Caco-2 (cell line): Measurements from ENCODE around the gene NR4A3. TPM values are rescaled to one million over a fixed set of nuclear protein-coding genes. Genes with fewer than 3 reads are reported as not detected.
"Not testable (repeated sequence)": the region's sequence is repeated elsewhere in the genome, so short reads cannot be mapped to it uniquely, and the experiment has no call there.

Experiments used
- BruUV-seq: library from RNA; stranded (reverse); fragments of 400-500 nt; replicated peaks from 2 replicates; lab custom pipeline; 2021; lab: Mats Ljungman, UMichigan
- CTCF ChIA-PET: fragments of 300-600 bp; sonication (Branson Sonifier 250); formaldehyde crosslinking; loops from one replicate; lab custom pipeline; 2022; ENCODE audit warnings: antibody characterized with exemption; lab: Charles Lee
- POLR2A ChIA-PET: fragments of 300-600 bp; sonication (Branson Sonifier 250); formaldehyde crosslinking; loops from one replicate; lab custom pipeline; 2022; ENCODE audit warnings: antibody characterized with exemption; lab: Charles Lee
- DNase-seq, 2 experiments: peaks; one replicate each; pipeline versions ENCODE4 v3.0.0 to v3.0.0-alpha.2; 2020 to 2022
- H3K27me3 ChIP-seq: replicated peaks from 2 replicates; pipeline ENCODE4 v1.6.0; 2011; ENCODE audit warnings: low read length; ENCODE audit not compliant: control insufficient read depth, insufficient read depth
- H3K36me3 ChIP-seq: 2 replicates; pipeline ENCODE4 v1.5.1; 2011; ENCODE audit warnings: low read length; ENCODE audit not compliant: control insufficient read depth, insufficient read depth
- H3K4me1 ChIP-seq: fragments of 250-450 bp; sonication (Bioruptor Pico); 2 replicates; pipeline ENCODE4 v1.5.1; 2020; ENCODE audit warnings: mild to moderate bottlenecking
- H3K4me3 ChIP-seq: 2 replicates; pipeline ENCODE4 v1.5.1; 2011; ENCODE audit warnings: low read depth, mild to moderate bottlenecking, control low read depth, low read length
- H3K9me3 ChIP-seq: fragments of 250-450 bp; sonication (Bioruptor Pico); 2 replicates; pipeline ENCODE4 v1.5.1; 2020; ENCODE audit warnings: mild to moderate bottlenecking, moderate library complexity
- H3K27ac Mint-ChIP-seq: one replicate; pipeline ENCODE4 v1.8.0; 2022; ENCODE audit warnings: mixed read lengths; ENCODE audit not compliant: unreplicated experiment
- H3K27me3 Mint-ChIP-seq: one replicate; pipeline ENCODE4 v1.8.0; 2022; ENCODE audit warnings: mixed read lengths; ENCODE audit not compliant: insufficient read depth, unreplicated experiment
- H3K36me3 Mint-ChIP-seq: one replicate; pipeline ENCODE4 v1.8.0; 2022; ENCODE audit warnings: mild to moderate bottlenecking, mixed read lengths; ENCODE audit not compliant: insufficient read depth, unreplicated experiment
- H3K4me1 Mint-ChIP-seq: one replicate; pipeline ENCODE4 v1.8.0; 2022; ENCODE audit warnings: low read depth, mixed read lengths; ENCODE audit not compliant: unreplicated experiment
- H3K4me3 Mint-ChIP-seq: one replicate; pipeline ENCODE4 v1.8.0; 2022; ENCODE audit warnings: mild to moderate bottlenecking, moderate library complexity, mixed read lengths; ENCODE audit not compliant: unreplicated experiment
- H3K9me3 Mint-ChIP-seq: one replicate; pipeline ENCODE4 v1.8.0; 2022; ENCODE audit warnings: mixed read lengths; ENCODE audit not compliant: unreplicated experiment
- intact Hi-C: fragments of 100-400 bp; cut with micrococcal nuclease; formaldehyde crosslinking; loops from one replicate; pipeline ENCODE4 v1.10.0; 2022; ENCODE audit not compliant: unreplicated experiment
- total RNA-seq: library from RNA; stranded (reverse); gene quantifications from 2 replicates; pipeline ENCODE4 v1.2.3, GENCODE V29; 2022
- TF ChIP-seq, protein P1 (sequence below), 2 experiments: fragments of 200-600 bp in 1 of 2; IDR thresholded peaks; 1 replicate in 1 of 2; 2 replicates in 1 of 2; pipeline versions ENCODE4 v1.5.1 to v1.8.0; 2011 to 2022; ENCODE audit warnings: antibody characterized with exemption in 1 of 2, control low read depth in 1 of 2, inconsistent platforms in 1 of 2, low read depth in 1 of 2, low read length in 1 of 2, mild to moderate bottlenecking in 1 of 2, moderate library complexity in 1 of 2; ENCODE audit not compliant: insufficient read depth in 1 of 2, severe bottlenecking in 1 of 2, unreplicated experiment in 1 of 2

Gene NR4A3
- total RNA-seq, 1 experiment from 2014 or later = 0.39 TPM

DNA sequence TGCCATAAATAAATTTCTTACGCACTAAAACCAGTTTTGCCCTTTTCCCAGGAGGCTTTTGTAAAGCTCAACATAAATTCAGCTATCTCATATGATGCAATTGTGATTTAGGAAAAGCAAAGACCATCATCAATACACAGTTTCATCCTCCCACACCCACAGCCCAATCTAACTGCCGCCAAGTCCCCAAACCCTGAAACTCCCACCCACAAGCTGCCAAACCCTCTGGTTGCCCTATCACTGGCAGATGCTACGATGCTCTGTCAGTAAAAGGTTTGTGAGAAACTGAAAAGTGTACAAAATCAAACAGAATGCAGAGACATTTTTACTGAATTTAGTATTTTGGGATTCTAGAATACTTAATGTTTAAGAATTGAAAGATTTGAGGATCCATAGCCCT is 42.8 kb upstream of the NR4A3 start:
- ChIA-PET CTCF (no interaction called here), POLR2A (no interaction called here)
- H3K36me3 Mint-ChIP-seq = no peaks in the 10 kb centered on the region
- no TSS peak for BruUV-seq
- no peaks in the 10 kb centered on the region for H3K36me3 ChIP-seq
- no peaks in the 10 kb centered on the region for H3K4me1 Mint-ChIP-seq
- no peaks in the 10 kb centered on the region; the same call in 1 of the 2 replicates for H3K9me3 ChIP-seq
- intact Hi-C loops = no loop called here
- H3K4me1 ChIP-seq = no peaks in the 10 kb centered on the region
- no peak overlapping the region for H3K4me3 ChIP-seq
- no peaks in the 10 kb centered on the region for H3K27me3 ChIP-seq
- TF ChIP-seq, protein P1, sequence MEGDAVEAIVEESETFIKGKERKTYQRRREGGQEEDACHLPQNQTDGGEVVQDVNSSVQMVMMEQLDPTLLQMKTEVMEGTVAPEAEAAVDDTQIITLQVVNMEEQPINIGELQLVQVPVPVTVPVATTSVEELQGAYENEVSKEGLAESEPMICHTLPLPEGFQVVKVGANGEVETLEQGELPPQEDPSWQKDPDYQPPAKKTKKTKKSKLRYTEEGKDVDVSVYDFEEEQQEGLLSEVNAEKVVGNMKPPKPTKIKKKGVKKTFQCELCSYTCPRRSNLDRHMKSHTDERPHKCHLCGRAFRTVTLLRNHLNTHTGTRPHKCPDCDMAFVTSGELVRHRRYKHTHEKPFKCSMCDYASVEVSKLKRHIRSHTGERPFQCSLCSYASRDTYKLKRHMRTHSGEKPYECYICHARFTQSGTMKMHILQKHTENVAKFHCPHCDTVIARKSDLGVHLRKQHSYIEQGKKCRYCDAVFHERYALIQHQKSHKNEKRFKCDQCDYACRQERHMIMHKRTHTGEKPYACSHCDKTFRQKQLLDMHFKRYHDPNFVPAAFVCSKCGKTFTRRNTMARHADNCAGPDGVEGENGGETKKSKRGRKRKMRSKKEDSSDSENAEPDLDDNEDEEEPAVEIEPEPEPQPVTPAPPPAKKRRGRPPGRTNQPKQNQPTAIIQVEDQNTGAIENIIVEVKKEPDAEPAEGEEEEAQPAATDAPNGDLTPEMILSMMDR (IDR thresholded peaks at IDR 0.05; ENCODE audit: insufficient read depth in 1 of 2, low read depth in 1 of 2, low read length in 1 of 2, severe bottlenecking in 1 of 2, unreplicated experiment in 1 of 2) = no peak
- no peak overlapping the region for H3K4me3 Mint-ChIP-seq
- no peak overlapping the region for H3K27ac Mint-ChIP-seq
- no peak for DNase-seq
- H3K9me3 Mint-ChIP-seq = no peaks in the 10 kb centered on the region
- peaks cover 14% of the 10 kb centered on the region for H3K27me3 Mint-ChIP-seq

DNA sequence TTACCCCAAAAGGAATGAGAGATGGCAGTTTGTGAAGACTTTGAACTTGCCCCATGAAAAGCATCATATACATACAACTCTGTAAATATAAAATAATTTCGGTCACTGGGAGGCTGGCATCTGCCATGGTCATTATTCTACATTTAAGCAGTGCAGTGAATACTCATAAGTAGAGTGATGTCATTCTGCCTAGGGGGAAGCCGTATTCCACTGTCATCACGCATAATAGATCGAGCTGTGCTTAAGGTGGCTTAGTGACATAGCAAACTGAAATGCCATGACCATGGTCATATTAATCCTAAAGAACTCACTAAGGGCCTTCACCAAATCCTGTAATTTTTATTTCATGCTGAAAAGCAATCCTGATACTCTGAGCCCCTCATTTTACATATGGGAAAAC is 42.4 kb upstream of the NR4A3 start:
- H3K4me3 ChIP-seq = no peak overlapping the region
- Mint-ChIP-seq H3K36me3 (no peaks in the 10 kb centered on the region), H3K4me1 (no peaks in the 10 kb centered on the region), H3K27me3 (peaks cover 14% of the 10 kb centered on the region), H3K9me3 (no peaks in the 10 kb centered on the region), H3K4me3 (no peak overlapping the region), H3K27ac (no peak overlapping the region)
- DNase-seq = no peak
- TF ChIP-seq, protein P1 (IDR thresholded peaks at IDR 0.05; ENCODE audit: insufficient read depth in 1 of 2, low read depth in 1 of 2, low read length in 1 of 2, severe bottlenecking in 1 of 2, unreplicated experiment in 1 of 2) = no peak
- intact Hi-C loops = no loop called here
- H3K9me3 ChIP-seq = no peaks in the 10 kb centered on the region; the same call in 1 of the 2 replicates
- no peaks in the 10 kb centered on the region for H3K36me3 ChIP-seq
- H3K4me1 ChIP-seq = no peaks in the 10 kb centered on the region
- ChIA-PET POLR2A (no interaction called here), CTCF (no interaction called here)
- BruUV-seq = no TSS peak
- no peaks in the 10 kb centered on the region for H3K27me3 ChIP-seq

DNA sequence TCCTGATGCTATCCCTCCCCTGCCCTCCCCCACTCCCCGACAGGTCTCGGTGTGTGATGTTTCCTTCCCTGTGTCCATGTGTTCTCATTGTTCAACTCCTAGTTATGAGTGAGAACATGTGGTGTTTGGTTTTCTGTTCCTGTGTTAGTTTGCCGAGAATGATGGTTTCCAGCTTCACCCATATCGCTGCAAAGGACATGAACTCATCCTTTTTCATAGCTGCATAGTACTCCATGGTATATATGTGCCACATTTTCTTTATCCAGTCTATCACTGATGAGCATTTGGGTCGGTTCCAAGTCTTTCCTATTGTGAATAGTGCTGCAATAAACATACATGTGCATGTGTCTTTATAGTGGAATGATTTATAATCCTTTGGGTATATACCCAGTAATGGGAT is 39.3 kb upstream of the NR4A3 start:
- CTCF ChIA-PET, H3K27me3 ChIP-seq, H3K4me3 ChIP-seq, intact Hi-C loops, H3K9me3 Mint-ChIP-seq, H3K27me3 Mint-ChIP-seq, H3K4me3 Mint-ChIP-seq, DNase-seq, H3K27ac Mint-ChIP-seq, H3K9me3 ChIP-seq, H3K36me3 Mint-ChIP-seq, H3K4me1 Mint-ChIP-seq, H3K36me3 ChIP-seq, BruUV-seq, H3K4me1 ChIP-seq, POLR2A ChIA-PET: not testable (repeated sequence)
